Stimulated activated CD4-positive, alpha-beta T cell treated with anti-CD3 and anti-CD28 coated beads, TNF-alpha, amount 100 ng/mL, for 24 hours (primary cell): Measurements from ENCODE around the gene CHD6.

ENCODE experiments used
- DNase-seq, 3 experiments: peaks; one replicate each; pipeline ENCODE4 v3.0.0-alpha.2; 2020; ENCODE audit warnings: low read depth in 3 of 3

The CHD6 gene

DNA sequence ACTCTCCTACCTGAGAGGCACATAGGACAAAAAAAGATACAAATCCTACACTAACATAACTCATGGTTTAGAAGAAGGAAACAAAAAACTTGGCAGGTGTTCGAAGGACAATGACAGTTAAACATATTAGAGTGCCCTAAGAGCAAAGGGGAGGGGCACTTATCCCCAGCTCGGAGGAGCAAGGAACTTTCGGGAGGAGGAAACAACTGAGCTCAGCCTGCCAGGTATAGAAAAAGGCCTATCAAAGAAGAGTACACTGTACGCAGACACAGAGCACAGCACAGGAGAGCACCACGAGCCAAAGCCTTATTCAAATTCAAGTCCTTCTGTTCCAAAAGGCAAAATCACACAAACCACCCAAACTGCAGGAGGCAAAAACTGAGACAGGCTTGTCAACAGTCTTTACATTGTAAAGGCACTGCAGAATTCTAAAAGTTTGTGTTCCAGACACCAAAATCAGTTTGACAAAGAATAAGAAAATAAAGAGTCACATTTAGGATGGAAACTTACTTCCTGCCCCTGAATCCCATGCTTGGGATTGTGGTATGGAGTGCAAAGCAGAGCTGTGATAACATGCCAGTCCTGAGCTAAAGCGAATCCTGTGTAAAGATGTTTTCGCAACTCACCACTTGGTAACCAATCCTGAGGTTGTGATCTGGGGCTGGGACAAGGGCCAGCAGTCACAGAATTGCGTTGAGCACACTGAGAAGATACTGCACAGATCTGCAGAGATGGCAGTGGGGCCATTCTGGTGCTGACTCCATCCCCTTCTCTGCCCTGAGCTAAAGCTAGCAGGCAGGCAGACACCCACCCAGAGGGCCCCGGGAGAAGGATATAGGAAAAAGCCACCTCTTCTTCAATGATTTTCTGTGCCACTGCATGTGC is 108.6 kb downstream of the CHD6 start:
- no peak for DNase-seq

DNA sequence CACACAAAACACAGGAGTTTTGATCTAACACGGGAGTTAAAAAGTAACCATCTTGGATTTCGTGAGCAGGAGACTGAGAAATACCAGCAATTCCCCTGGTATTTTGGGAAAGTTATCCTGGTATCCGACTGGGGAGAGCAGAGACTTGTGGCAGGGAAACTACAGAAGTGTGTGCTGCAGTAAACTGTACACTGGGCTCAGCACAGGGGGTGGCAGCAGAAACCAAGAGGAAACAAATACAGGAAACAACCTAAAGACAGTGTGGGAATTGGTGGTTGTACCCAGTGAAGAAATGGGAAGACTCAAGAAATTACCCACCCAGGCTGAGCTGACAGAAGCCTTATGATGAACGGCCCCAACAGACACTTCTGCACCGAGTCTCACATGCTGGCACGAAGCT is 109.8 kb downstream of the CHD6 start:
- DNase-seq: no peak

DNA sequence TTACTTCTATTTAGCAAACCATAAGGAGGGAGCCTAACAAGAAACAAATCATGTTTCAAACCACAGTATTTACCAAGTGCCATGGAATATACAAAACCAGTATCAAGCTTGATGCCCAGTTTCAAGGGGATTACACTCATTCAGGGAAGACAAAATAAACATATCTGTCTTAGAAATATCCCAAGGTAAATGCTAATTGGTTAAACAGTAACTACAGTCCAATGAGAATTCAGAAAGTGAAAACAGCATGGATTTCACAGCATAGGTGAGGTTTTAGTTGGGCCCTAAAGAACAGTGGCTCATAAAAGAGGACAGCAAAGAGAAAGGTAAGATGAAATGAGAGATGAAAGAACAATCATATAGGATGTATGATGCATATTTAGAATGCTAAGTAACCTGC is 110.3 kb downstream of the CHD6 start:
- DNase-seq: no peak

DNA sequence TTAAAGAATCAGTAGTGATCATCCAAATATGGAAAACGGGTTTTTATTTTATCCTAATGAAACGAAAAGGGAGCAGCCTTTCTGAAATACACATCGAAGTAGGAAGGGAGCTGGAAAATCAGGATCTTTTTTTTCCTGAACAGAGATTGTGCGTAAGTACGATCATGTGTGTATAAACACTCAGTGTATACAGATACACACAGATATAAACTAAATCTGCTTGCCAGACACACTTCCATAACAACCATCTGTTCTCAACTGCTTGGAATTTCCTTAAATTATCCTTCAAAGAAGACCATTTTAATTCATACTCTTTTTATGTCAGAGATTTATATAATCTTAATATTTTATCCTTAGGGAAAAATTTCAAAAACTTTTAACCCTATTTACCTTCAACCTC is 110.7 kb downstream of the CHD6 start:
- DNase-seq: no peak

DNA sequence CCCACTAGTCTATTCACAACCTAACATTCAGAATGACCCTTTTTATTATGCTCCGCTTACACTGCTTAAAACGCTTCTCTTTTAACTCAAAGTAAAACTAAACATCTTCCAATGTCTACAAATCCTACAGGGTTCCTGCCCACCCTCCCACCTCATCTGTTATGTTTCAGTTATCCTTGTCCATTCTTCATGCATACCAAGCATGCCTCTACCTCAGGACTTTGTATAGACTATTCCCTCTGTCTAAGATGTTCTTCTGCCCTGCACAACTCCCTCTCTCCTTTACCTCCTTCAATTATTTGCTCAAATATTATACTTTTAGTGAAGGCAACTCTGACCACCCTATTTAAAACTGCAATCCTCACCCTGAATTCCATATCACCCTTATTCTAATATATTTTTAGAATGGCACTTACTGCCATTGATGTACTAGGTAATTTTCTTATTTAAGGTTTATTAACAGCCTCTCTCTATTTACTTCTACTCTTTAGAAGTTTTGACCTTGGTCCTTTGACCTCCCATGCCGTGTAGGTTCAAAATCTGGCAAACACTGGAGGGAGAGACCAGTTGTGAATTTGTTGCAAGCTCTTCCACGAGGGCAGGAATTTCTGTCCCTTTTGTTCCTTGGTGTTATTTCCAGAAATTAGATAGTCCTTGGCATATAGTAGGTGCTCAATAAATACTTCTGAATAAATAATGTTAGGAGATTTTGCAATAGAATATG is 111.8 kb downstream of the CHD6 start:
- DNase-seq: no peak

DNA sequence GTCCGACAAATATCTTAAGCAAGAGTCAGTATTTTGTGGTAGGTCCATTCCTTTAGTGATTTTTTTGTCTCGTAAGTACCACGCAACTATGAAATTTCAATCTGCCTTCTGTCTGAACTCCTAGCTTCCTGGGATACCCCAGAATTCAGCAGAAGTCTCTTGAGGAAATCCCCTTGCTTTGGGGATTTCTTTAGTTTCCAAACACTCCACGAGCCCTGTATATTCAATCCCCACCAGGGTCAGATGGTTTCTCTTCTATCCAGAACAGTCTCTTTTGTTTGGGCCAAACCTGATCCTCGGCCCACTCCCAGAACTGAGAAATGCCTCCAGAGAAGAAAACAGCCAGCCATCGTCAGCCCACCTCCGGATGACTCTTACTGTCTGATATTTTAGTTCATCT is 113.0 kb downstream of the CHD6 start:
- no peak for DNase-seq

DNA sequence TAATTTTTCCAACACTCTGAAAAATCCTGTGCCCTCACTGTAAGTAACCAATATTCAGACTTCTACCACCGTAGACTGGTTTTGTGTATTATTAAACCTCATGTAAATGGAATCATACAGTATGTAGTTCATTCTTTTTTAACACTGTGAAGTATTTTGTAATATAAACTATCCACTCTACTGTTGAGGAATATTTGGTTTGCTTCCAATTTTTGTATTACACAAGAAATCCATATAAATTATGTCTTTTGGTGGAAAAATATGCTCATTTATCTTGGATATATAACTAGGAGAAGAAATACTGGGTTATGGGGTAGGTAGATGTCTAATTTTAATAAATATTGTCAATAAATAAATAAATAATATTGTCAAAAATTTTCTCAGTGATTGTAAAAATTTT is 116.8 kb downstream of the CHD6 start:
- no peak for DNase-seq

DNA sequence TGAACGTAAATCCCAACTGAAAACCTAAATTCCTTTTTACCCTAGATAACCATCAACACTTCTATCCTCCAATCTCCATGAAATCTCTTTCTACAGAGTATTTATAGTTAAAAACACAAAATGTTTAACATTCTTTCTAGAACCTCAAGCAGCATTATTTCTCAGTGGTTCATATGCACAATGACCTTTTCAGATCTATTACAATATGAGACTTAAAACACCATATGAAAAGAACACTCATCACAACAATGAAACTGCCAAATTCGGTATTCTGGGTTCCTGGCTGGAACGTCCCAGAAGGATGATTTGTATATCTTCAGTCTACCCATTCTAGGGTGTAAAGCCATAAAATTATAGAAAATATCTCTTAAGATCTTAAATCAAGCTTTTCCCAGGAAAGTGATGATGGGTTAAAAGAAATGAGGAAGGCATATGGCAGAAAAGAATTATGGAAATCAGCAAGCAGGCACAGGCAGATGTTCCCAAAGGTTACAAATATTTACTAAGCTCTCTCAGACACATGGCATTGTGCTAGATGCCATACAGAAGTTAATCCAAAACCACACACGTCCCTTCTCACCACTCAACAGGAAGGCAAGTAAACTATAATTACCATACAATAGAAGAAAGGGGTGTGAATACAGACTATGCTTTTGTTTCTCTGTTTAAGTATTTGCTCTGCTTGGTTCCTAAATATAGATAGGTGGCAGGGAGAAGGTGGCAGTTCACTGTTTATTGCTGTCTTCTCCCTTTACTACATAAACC is 118.0 kb downstream of the CHD6 start:
- no peak for DNase-seq

DNA sequence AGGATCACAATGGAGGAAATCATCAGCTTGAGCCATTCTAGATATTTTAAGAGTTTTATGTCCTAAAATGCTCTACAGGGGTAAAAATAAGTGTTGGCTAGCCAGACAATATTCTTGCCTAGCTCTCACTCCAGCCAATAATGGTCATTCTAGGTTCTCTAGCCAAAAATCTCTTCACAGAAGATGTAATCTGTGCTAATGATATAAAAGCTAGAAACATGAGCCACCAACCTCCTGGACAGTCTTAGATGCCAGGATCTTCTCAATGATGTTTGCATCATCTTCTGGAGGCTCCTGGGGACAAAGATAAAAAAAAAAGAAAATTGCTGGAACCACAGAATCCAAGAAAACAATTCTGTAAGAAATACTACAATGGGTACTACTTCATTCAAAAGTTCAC is 119.1 kb downstream of the CHD6 start:
- DNase-seq: no peak

DNA sequence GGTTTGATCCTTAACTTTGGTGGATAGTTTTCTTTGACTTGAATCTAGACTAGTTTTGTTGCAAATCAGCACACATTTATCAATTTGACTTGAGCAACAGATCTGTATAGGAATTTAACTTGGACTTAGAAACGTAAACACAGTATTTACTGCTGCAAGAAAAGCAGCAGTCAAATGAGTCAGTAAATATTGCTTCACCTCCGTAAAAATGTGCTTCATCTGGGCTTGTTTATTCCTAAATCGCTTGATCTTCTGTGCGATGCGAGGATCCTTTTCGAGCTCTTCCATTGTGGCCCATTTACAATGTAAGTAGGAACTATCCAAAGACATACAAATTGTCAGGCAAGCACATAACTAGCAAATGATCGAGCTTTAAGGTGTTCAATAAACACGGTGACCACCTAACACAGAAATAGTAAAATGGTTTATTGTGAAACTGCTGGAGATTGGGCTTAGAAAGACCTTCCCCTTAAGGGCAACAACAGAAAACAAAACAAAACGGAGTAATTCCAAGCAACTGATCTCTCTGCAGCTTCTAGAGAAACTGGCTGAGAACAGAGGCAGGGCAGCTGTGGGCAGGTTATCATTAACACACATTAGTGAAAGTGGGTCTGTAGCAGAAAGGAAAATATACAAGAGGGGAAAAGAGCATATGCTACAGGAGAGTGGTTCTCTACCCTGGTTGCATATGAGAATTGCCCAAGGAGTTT is 120.8 kb downstream of the CHD6 start:
- DNase-seq: no peak

DNA sequence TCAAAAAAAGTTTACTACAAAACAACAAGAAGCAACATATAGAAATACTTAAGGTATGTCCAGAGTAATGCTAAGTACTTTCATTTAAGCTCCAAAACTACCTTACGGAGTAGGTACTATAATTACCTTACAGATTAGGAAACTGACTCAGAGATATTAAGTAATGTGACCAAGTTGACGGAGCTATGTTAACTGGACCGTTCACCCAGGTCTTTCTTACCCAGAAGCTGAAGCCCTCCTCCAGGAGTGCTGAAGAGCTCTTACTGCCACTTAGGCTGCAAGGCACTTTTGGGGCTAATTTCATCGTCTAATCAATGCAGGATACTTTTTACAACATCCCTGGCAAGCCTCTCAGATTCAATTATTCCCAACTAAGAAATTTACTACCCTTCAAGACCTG is 123.7 kb downstream of the CHD6 start:
- no peak for DNase-seq

DNA sequence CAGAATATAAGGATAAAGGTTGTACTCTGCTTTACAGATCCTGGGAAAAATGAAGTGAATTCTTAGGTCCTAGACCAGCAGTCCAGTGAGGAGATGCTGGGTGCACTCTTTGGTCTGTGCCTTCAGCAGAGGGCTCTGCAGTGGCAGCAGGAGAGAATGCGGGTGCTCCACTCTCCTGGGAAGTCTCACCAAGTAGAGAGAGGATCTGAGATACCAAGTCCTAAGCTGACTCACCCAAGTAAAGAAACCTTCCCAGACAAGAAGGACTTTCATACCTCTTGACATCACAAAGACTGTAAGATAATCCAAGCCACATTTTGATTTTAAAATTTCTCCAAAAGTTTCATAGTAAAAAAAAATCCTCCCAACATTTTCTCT is 134.6 kb downstream of the CHD6 start:
- no peak for DNase-seq

DNA sequence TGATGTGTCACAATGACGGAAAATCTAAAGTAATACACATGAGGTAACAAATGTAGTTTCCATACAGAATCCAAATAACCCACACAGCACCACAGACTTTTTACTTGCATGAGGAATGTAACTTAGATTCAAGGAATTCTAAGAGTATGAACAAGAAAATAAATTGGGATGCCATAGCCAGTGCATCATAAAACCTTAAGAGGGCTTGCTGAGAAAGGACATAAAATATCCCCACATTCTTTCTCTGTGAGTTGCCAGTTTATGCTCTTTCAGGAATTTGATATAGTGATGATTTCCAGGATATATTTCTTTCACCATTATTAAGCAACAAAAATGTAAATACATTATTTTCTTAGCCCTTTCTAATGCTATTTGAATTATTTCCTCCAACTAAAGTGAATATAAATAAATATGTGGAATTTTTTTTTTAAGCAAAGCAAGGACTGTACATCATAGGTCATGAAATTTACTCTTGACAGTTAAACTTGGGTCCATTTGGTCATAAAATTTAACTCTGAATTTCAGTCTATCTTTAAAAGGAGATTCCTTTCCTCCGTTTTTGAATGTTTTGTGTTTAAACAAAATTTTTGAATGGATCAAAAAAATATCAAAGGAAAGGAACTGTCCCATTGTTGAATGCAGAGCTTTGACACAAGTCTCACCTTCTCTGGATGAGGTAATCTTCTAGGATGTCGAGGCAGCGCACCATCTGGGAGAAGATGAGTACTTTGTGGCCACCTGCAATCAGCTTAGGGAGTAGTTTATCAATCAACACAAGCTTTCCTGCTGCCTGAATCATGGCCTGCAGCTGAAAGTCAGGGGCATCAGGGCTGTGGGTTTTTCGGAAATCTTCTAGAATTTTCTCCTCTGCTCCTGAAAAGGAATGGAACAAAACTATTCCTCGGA is 135.3 kb downstream of the CHD6 start:
- no peak for DNase-seq

DNA sequence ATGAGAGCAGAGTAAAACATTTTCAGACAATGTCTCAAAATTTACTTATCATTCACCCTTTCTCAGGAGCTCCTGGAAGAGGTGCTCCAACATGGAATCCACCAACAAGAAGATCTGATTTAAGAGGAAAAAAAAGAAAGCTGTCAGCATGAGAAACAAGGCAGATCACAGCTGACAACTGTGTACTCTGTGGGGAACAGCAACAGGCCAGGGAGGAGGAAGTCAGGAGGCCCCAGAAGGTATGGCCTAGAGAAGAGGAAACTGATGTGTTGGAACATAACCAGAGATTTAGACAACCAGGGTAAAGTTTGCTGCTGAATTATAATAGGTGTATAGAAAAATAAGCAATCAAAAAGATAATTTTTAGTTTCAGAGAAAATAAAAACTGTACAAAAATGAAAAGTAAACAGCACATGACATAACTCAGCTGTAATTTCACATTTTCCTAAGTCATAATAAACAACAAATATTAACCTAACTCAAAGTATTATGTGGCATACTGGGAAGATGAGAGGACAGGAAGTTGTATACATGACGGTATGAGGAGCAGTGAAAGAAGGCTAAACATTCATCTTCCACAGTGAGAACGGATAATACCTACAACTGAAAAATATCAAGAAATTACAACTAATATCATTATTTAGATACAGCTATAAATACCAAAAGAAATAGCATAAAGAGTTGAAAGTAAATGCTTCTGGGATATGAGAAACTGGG is 138.0 kb downstream of the CHD6 start:
- DNase-seq: no peak

DNA sequence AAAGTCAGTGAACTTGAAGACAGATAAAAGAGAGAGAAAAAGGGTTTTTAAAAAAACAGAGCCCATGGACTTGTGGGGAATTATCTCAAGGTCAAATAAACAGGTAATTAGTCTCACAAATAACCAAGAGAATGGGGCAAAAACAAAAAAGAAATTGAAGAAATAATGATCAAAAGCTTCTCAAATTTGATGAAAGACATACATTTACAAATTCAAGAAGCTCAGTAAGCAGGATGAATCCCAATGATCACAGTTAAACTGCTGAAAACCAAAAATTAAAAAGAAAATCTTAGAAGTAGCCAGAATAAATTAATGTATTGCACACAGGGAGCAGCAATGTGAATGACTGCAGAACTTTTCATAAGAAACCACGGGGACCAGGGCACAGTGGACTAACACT is 139.1 kb downstream of the CHD6 start:
- DNase-seq: no peak

DNA sequence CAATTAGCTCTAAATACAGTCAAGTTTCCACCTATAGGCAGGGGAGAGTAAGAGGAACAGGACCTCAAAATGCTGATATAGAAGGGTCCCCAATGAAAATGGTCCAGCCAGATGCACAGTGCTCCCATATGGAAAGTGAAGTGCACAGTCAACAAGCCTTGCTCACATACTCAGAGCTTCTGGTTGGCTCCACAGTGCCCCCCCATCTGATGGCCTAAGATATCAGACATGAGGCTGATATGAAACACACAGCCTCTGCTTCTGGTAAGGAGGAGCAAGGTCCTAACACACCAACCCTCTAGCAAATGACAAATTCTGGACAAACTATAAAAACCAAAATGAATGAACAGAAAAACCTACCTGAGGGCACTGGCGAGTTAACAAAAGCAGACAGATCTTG is 140.2 kb downstream of the CHD6 start:
- no peak for DNase-seq

DNA sequence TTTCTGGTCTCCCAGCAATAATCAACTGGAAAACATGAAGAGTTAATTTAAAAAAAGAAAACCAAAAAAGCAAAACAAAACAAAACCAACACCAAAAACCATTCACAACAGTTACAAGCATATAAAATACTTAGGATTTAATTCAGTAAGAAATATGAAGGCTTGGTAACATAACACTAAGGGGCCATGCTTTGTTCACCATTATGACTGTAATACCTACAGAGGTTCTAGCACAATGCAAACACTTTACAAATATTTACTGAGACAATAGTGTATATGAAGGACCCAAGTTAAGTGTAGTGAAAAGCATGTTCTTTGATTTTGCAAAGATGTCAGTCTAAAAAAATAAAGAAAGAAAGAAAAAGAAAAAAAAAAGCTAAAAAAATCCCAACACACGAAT is 141.7 kb downstream of the CHD6 start:
- no peak for DNase-seq

DNA sequence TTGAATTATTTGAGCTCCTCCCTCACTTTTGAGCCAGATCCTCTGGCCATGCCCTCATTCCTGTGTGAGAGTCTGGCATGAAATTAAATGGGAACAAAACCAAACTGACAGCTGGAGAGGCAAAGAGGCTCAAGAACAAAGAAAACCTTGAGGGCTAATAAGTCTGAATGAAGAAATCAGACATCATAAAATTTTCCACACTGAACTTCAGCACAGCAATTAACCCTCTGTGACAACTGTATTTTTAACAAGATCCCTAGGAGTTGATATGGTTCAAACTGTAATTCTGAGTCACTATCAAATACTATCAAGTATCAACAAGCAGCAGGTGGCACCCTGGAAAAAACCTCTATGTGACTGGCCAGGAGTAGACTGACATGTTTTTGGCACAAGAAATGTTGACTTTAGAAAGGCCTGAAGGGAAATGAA is 142.2 kb downstream of the CHD6 start:
- no peak for DNase-seq

DNA sequence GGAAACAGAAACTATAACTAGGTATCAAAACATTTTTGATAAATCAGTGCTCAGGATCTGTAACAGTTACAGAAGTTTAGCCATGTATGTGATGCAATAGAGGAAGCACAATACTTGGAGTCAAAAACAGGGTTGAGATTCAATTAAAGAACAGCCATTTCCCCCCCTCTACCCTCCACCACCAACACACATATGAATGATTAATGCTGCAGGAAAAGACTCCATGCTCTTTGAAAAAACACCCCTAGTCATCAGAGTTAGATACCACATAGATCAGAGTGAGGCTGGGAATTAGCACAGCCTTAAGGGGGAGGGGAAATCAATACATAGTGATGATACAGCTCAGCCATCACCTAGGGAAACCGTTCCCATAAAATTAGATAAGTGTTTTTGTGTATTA is 142.7 kb downstream of the CHD6 start:
- no peak for DNase-seq

DNA sequence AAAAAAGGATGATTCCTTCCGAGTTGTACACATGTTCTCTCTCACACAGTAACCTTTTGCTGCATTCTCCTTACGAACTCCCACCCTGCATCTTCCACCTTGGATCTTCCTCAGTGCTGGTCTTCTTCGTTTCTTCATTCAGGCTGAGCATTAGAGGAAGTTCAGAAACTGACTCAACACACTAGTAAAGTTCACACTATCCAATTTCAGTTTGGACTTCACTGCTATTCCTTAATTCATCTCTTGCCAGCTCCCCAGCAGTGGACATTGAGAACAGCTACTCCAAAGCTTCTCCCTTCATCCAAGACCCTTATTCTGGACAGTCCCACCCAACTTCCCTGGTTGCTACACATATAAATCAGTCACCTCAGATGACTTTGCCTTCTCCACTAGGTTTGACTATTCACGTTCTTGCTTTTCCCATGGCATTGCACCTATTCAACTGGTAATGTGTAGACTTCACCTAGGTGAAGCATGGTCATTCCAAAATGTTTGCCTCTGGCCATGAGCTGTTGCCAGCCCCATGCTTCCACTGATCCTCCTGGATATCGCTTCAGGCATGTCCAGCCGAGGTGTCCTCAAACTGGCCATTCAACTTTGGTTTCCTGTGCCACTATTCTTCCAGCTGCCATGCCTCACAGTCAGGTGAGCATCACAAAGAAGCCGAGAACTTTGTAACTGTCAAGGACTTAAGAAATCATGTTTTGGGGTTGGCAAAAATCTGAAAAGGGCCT is 147.6 kb downstream of the CHD6 start:
- no peak for DNase-seq
